IMR-90 (cell line): ENCODE data around the gene CA12. TPM values are rescaled to one million over a fixed set of nuclear protein-coding genes. Genes with fewer than 3 reads are reported as not detected.

Experiments used
- ATAC-seq: fragments of 200-7000 bp; cut with Tn5 transposase; 2 replicates; pipeline ENCODE4 v1.9.1; 2020; ENCODE audit warnings: low read depth, mild to moderate bottlenecking, moderate library complexity
- BruUV-seq: library from RNA; stranded (reverse); fragments of 400-500 nt; replicated peaks from 2 replicates; lab custom pipeline; 2021; lab: Mats Ljungman, UMichigan
- CTCF ChIA-PET: fragments of 300-600 bp; formaldehyde crosslinking; extraction: SDS; loops from one replicate; lab custom pipeline; 2021; ENCODE audit warnings: antibody characterized with exemption; lab: Yijun Ruan, JAX
- POLR2A ChIA-PET: fragments of 300-600 bp; sonication (Branson Sonifier 250); formaldehyde crosslinking; loops from one replicate; lab custom pipeline; 2022; ENCODE audit warnings: antibody characterized with exemption; ENCODE audit not compliant: unreplicated experiment; lab: Charles Lee
- DNase-seq: peaks from one replicate; pipeline ENCODE4 v3.0.0; 2013
- H2AFZ ChIP-seq: replicated peaks from 2 replicates; pipeline ENCODE3; 2013; ENCODE audit warnings: low read length, mild to moderate bottlenecking; ENCODE audit not compliant: poor library complexity
- H2AK5ac ChIP-seq: 2 replicates; pipeline ENCODE4 v1.6.1; 2013; ENCODE audit warnings: low read depth, low read length, inconsistent platforms
- H2AK9ac ChIP-seq: replicated peaks from 2 replicates; pipeline ENCODE3; 2013; ENCODE audit warnings: mild to moderate bottlenecking, low read depth, low read length, moderate library complexity; ENCODE audit not compliant: poor library complexity
- H2BK120ac ChIP-seq: 2 replicates; pipeline ENCODE4 v1.6.1; 2013; ENCODE audit warnings: low read depth, low read length, inconsistent platforms
- H2BK15ac ChIP-seq: 3 replicates; pipeline ENCODE4 v1.6.1; 2013; ENCODE audit warnings: low read depth, low read length, inconsistent platforms
- H2BK20ac ChIP-seq: 2 replicates; pipeline ENCODE4 v1.6.1; 2013; ENCODE audit warnings: low read depth, mild to moderate bottlenecking, inconsistent platforms, low read length, moderate library complexity
- H2BK5ac ChIP-seq: 2 replicates; pipeline ENCODE4 v1.6.1; 2013; ENCODE audit warnings: mild to moderate bottlenecking, low read depth, low read length, inconsistent platforms; ENCODE audit not compliant: poor library complexity, severe bottlenecking
- H3K14ac ChIP-seq: replicated peaks from 2 replicates; pipeline ENCODE4 v1.6.1; 2013; ENCODE audit warnings: low read depth, low read length, inconsistent platforms
- H3K18ac ChIP-seq: 2 replicates; pipeline ENCODE4 v1.6.1; 2013; ENCODE audit warnings: low read depth, low read length, control low read depth
- H3K23ac ChIP-seq: 2 replicates; pipeline ENCODE4 v1.6.1; 2013; ENCODE audit warnings: low read depth, low read length, inconsistent platforms
- H3K27ac ChIP-seq: 2 replicates; pipeline ENCODE4 v1.5.1; 2013; ENCODE audit warnings: mild to moderate bottlenecking, control low read depth, low read length; ENCODE audit not compliant: insufficient read depth
- H3K27me3 ChIP-seq: 2 replicates; pipeline ENCODE4 v1.6.1; 2013; ENCODE audit warnings: low read length; ENCODE audit not compliant: control insufficient read depth, insufficient read depth
- H3K36me3 ChIP-seq: 2 replicates; pipeline ENCODE4 v1.6.1; 2013; ENCODE audit warnings: low read length, mixed read lengths; ENCODE audit not compliant: control insufficient read depth, insufficient read depth
- H3K4ac ChIP-seq: 2 replicates; pipeline ENCODE4 v1.6.1; 2013; ENCODE audit warnings: low read depth, low read length, inconsistent platforms
- H3K4me1 ChIP-seq: 2 replicates; pipeline ENCODE4 v1.6.1; 2013; ENCODE audit warnings: low read length, mixed read lengths; ENCODE audit not compliant: control insufficient read depth, insufficient read depth
- H3K4me2 ChIP-seq: 2 replicates; pipeline ENCODE4 v1.6.1; 2013; ENCODE audit warnings: low read depth, mild to moderate bottlenecking, control low read depth, low read length, moderate library complexity
- H3K4me3 ChIP-seq: 2 replicates; pipeline ENCODE4 v1.5.1; 2013; ENCODE audit warnings: low read depth, mild to moderate bottlenecking, control low read depth, low read length, moderate library complexity; ENCODE audit not compliant: insufficient read depth
- H3K56ac ChIP-seq: 2 replicates; pipeline ENCODE4 v1.6.1; 2013; ENCODE audit warnings: low read length, inconsistent platforms; ENCODE audit not compliant: insufficient read depth; ENCODE audit errors: extremely low read depth
- H3K79me1 ChIP-seq, 2 experiments: 2 replicates each; pipeline ENCODE4 v1.6.1; 2013; ENCODE audit warnings: low read length in 2 of 2, inconsistent platforms in 1 of 2, low read depth in 1 of 2
- H3K9ac ChIP-seq: 2 replicates; pipeline ENCODE4 v1.6.1; 2013; ENCODE audit warnings: low read depth, low read length, control low read depth
- H3K9me1 ChIP-seq: 2 replicates; pipeline ENCODE4 v1.6.1; 2013; ENCODE audit warnings: low read length, inconsistent platforms; ENCODE audit not compliant: insufficient read depth
- H3K9me3 ChIP-seq: 2 replicates; pipeline ENCODE4 v1.6.1; 2013; ENCODE audit warnings: low read length; ENCODE audit not compliant: control insufficient read depth, insufficient read depth
- H4K20me1 ChIP-seq: 2 replicates; pipeline ENCODE4 v1.6.1; 2013; ENCODE audit warnings: low read length, inconsistent platforms; ENCODE audit not compliant: insufficient read depth
- H4K5ac ChIP-seq: 2 replicates; pipeline ENCODE4 v1.6.1; 2013; ENCODE audit warnings: mild to moderate bottlenecking, low read depth, low read length, control low read depth
- H4K8ac ChIP-seq, 2 experiments: 2 replicates each; pipeline ENCODE4 v1.6.1; 2013; ENCODE audit warnings: low read depth in 2 of 2, low read length in 2 of 2, control low read depth in 1 of 2, inconsistent platforms in 1 of 2
- H4K91ac ChIP-seq: 2 replicates; pipeline ENCODE4 v1.6.1; 2013; ENCODE audit warnings: low read depth, low read length, inconsistent platforms; ENCODE audit not compliant: insufficient read depth
- BHLHE40 ChIP-seq: fragments of 150-350 bp; IDR thresholded peaks from 2 replicates; pipeline ENCODE4 v1.6.1; 2016; ENCODE audit warnings: mild to moderate bottlenecking, low read depth, low read length
- CEBPB ChIP-seq: IDR thresholded peaks from 2 replicates; pipeline ENCODE4 v1.6.1; 2012; ENCODE audit warnings: low read depth, low read length, improper control_type of control experiment
- CHD1 ChIP-seq: IDR thresholded peaks from 2 replicates; pipeline ENCODE4 v1.6.1; 2012; ENCODE audit warnings: low read depth, low read length, improper control_type of control experiment
- CTCF ChIP-seq: conservative IDR thresholded peaks from 2 replicates; pipeline ENCODE4 v1.5.1; 2012; ENCODE audit warnings: mild to moderate bottlenecking, low read depth, low read length, improper control_type of control experiment
- ELK1 ChIP-seq: fragments of 150-350 bp; IDR thresholded peaks from 2 replicates; pipeline ENCODE4 v1.6.1; 2016; ENCODE audit warnings: low read depth, mild to moderate bottlenecking, low read length, moderate library complexity, borderline replicate concordance
- FOS ChIP-seq: fragments of 150-350 bp; IDR thresholded peaks from 2 replicates; pipeline ENCODE4 v1.6.1; 2016; ENCODE audit warnings: low read depth, low read length
- MAZ ChIP-seq: IDR thresholded peaks from 2 replicates; pipeline ENCODE4 v1.6.1; 2012; ENCODE audit warnings: low read depth, mild to moderate bottlenecking, low read length, improper control_type of control experiment, moderate library complexity, borderline replicate concordance
- NFE2L2 ChIP-seq: fragments of 150-350 bp; IDR thresholded peaks from 2 replicates; pipeline ENCODE4 v1.6.1; 2016; ENCODE audit warnings: low read depth, mild to moderate bottlenecking, low read length
- POLR2A ChIP-seq: IDR thresholded peaks from 2 replicates; pipeline ENCODE4 v1.6.1; 2012; ENCODE audit warnings: mild to moderate bottlenecking, low read depth, low read length
- RAD21 ChIP-seq: IDR thresholded peaks from 2 replicates; pipeline ENCODE4 v1.6.1; 2012; ENCODE audit warnings: low read length, improper control_type of control experiment
- RCOR1 ChIP-seq: IDR thresholded peaks from 2 replicates; pipeline ENCODE4 v1.6.1; 2012; ENCODE audit warnings: mild to moderate bottlenecking, low read length, improper control_type of control experiment; ENCODE audit not compliant: insufficient replicate concordance
- SMC3 ChIP-seq: fragments of 150-350 bp; IDR thresholded peaks from 2 replicates; pipeline ENCODE4 v1.6.1; 2016; ENCODE audit warnings: low read depth, mild to moderate bottlenecking, antibody characterized with exemption, low read length, moderate library complexity
- USF2 ChIP-seq: fragments of 150-350 bp; IDR thresholded peaks from 2 replicates; pipeline ENCODE4 v1.6.1; 2017; ENCODE audit warnings: mild to moderate bottlenecking, antibody characterized with exemption, low read length, low read depth
- whole genome bisulfite sequencing, 2 experiments: methylation state at CpG; one replicate each; pipeline versions ENCODE4 v1.1.5 to v1.1.7; 2013; ENCODE audit warnings: missing lambda C conversion rate in 2 of 2; ENCODE audit not compliant: insufficient read length in 1 of 2; ENCODE audit errors: extremely low coverage in 2 of 2; 5-methylcytosine and 5-hydroxymethylcytosine counted together
- dilution Hi-C: fragments of 300-500 bp; cut with HindIII; formaldehyde crosslinking; loops from one replicate; pipeline ENCODE4 v1.14.3; 2018; ENCODE audit warnings: low sequenced_read_pairs; ENCODE audit not compliant: unreplicated experiment
- in situ Hi-C: fragments of 300-500 bp; cut with MboI; formaldehyde crosslinking; loops from 3 replicates; pipeline ENCODE4 v1.14.3; 2019; ENCODE audit warnings: low sequenced_read_pairs, inconsistent platforms, mixed read lengths
- intact Hi-C: fragments of 100-400 bp; cut with micrococcal nuclease; formaldehyde crosslinking; loops from 2 replicates; pipeline ENCODE4 v1.10.0; 2022
- polyA plus RNA-seq, 3 experiments: library from polyadenylated mRNA; depleted of rRNA; stranded (reverse); fragments of >200 nt; gene quantifications; 2 replicates each; pipeline ENCODE4 v1.2.3, GENCODE V29; 2012; ENCODE audit warnings: low replicate concordance in 1 of 3
- total RNA-seq: library from RNA; depleted of rRNA; stranded (reverse); fragments of >200 nt; gene quantifications from 2 replicates; pipeline ENCODE4 v1.2.3, GENCODE V29; 2012

CA12 gene
- total and polyA plus RNA-seq, 2 of the 4 experiments (the other 2 are of a cell fraction) = 33.7 to 52.6 TPM

GRCh38 chr15:63412551-63412950 lies 30.9 kb upstream of the CA12 start:
- Histone ChIP-seq H3K4ac (no peak overlapping the region), H3K79me1 (no peaks in the 10 kb centered on the region), H2AK9ac (no peak overlapping the region), H2AFZ (no peak overlapping the region), H3K56ac (no peak overlapping the region), H2BK15ac (no peak overlapping the region), H2BK120ac (no peak overlapping the region), H4K20me1 (no peaks in the 10 kb centered on the region), H3K4me3 (no peak overlapping the region), H3K4me1 (no peaks in the 10 kb centered on the region), H3K4me2 (no peak overlapping the region), H4K8ac (no peak overlapping the region), H4K5ac (no peak overlapping the region), H2BK5ac (no peak overlapping the region), H3K9me1 (no peaks in the 10 kb centered on the region), H2AK5ac (no peak overlapping the region), H3K36me3 (no peaks in the 10 kb centered on the region), H3K23ac (no peak overlapping the region), H3K9ac (no peak overlapping the region), H4K91ac (no peak overlapping the region), H3K18ac (no peak overlapping the region), H3K27me3 (peaks cover 14% of the 10 kb centered on the region), H3K27ac (no peak overlapping the region), H3K9me3 (no peaks in the 10 kb centered on the region; the same call in 1 of the 2 replicates), H2BK20ac (no peak overlapping the region), H3K14ac (no peak overlapping the region)
- ATAC-seq (no peak), DNase-seq (no peak)
- no TSS peak for BruUV-seq
- in situ Hi-C loops = loop anchor here (25.0 kb wide), 1 partner anchor 250 kb away; the partner anchor contains the start of gene RPS27L
- intact Hi-C loops = no loop called here
- dilution Hi-C loops = no loop called here
- POLR2A ChIA-PET = no interaction called here
- TF ChIP-seq ELK1 (no peak), CHD1 (no peak), SMC3 (no peak), RAD21 (no peak), FOS (no peak), BHLHE40 (no peak), NFE2L2 (no peak), CTCF (no peak), MAZ (no peak), USF2 (no peak), RCOR1 (no peak), CEBPB (no peak), POLR2A (no peak)
- no CpG with 5 or more reads among the region's 7 CpGs for WGBS, 2 experiments
- CTCF ChIA-PET = no interaction called here
